AG10803 (cell line): Measurements from ENCODE around the gene BBS2.

Experiments used
- DNase-seq: peaks from one replicate; pipeline ENCODE4 v3.0.0; 2010; ENCODE audit warnings: low read depth
- H3K4me3 ChIP-seq: 2 replicates; pipeline ENCODE4 v1.5.1; 2011; ENCODE audit warnings: mild to moderate bottlenecking, low read length, control low read depth
- CTCF ChIP-seq: conservative IDR thresholded peaks from 2 replicates; pipeline ENCODE4 v1.5.1; 2011; ENCODE audit warnings: mild to moderate bottlenecking, low read length, control low read depth, inconsistent platforms

The BBS2 gene

GRCh38 chr16:56554441-56554840 lies 34.6 kb upstream of the BBS2 start:
- no peak for DNase-seq
- H3K4me3 ChIP-seq, result no peak overlapping the region
- no peak for TF ChIP-seq CTCF

- TF ChIP-seq CTCF, result no peak
- no peak overlapping the region for H3K4me3 ChIP-seq
- no peak for DNase-seq
These were observed 32.2 kb upstream of the BBS2 start for GRCh38 chr16:56551796-56552738.

- TF ChIP-seq CTCF, result no peak
- no peak for DNase-seq
- no peak overlapping the region for H3K4me3 ChIP-seq
These were observed 30.0 kb upstream of the BBS2 start for GRCh38 chr16:56549744-56550385.

- no peak for DNase-seq
- no peak overlapping the region for H3K4me3 ChIP-seq
- TF ChIP-seq CTCF, result no peak
These were observed 29.3 kb upstream of the BBS2 start for GRCh38 chr16:56549161-56549560.

GRCh38 chr16:56547949-56548567 lies 28.2 kb upstream of the BBS2 start:
- no peak overlapping the region for H3K4me3 ChIP-seq
- no peak for DNase-seq
- TF ChIP-seq CTCF, result no peak

- DNase-seq, result peak; percentile 66
- no peak for TF ChIP-seq CTCF
- H3K4me3 ChIP-seq, result no peak overlapping the region
These were observed 27.5 kb upstream of the BBS2 start for GRCh38 chr16:56547120-56547948.
